A549 (cell line): ENCODE results near the gene SEPTIN10. TPM values are rescaled to one million over a fixed set of nuclear protein-coding genes. Genes with fewer than 3 reads are reported as not detected.

Experiments used
- ATAC-seq, 2 experiments: fragments of 200-7000 bp in 1 of 2; fragments of >200 bp in 1 of 2; cut with Nextera tagmentation in 1 of 2; cut with Tn5 transposase in 1 of 2; 3 replicates each; pipeline versions ENCODE4 v1.8.0 to v1.9.1; 2018 to 2020; ENCODE audit warnings: mild to moderate bottlenecking in 1 of 2, moderate library complexity in 1 of 2
- CTCF ChIA-PET: fragments of 300-600 bp; sonication (Branson Sonifier 250); formaldehyde crosslinking; extraction: SDS; loops from one replicate; lab custom pipeline; 2021; ENCODE audit warnings: antibody characterized with exemption, inconsistent platforms; lab: Yijun Ruan, JAX
- POLR2A ChIA-PET: fragments of 350-600 bp; formaldehyde crosslinking; extraction: SDS; loops from one replicate; lab custom pipeline; 2021; ENCODE audit warnings: antibody characterized with exemption, inconsistent platforms; lab: Yijun Ruan, JAX
- DNase-seq, 2 experiments: peaks; one replicate each; pipeline versions ENCODE4 v3.0.0 to v3.0.0-alpha.2; 2011 to 2016; ENCODE audit warnings: low read depth in 1 of 2, low spot score in 1 of 2
- FAIRE-seq: peaks from 2 replicates; lab custom pipeline; 2011; peaks lifted over from hg19 to GRCh38; lab: Jason Lieb, UNC
- H3K27ac ChIP-seq, 2 experiments: fragments of >200 bp; sonication (Bioruptor Twin); formaldehyde crosslinking; 3 replicates each; pipeline ENCODE4 v1.5.1; 2016 to 2017
- H3K4me1 ChIP-seq: fragments of >200 bp; sonication (Bioruptor Twin); formaldehyde crosslinking; 3 replicates; pipeline ENCODE4 v1.6.1; 2016
- H3K4me2 ChIP-seq: fragments of >200 bp; sonication (Bioruptor Twin); formaldehyde crosslinking; 3 replicates; pipeline ENCODE4 v1.6.1; 2016
- H3K4me3 ChIP-seq: fragments of >200 bp; sonication (Bioruptor Twin); formaldehyde crosslinking; 3 replicates; pipeline ENCODE4 v1.5.1; 2016
- H3K9me3 ChIP-seq: fragments of >200 bp; sonication (Bioruptor Twin); formaldehyde crosslinking; 3 replicates; pipeline ENCODE4 v1.6.1; 2016
- BHLHE40 ChIP-seq: IDR thresholded peaks from 2 replicates; pipeline ENCODE4 v1.6.1; 2012; ENCODE audit warnings: low read depth, low read length, inconsistent platforms
- CBX8 ChIP-seq: fragments of 200-600 bp; sonication (generic); IDR thresholded peaks from 2 replicates; pipeline ENCODE4 v1.6.1; 2016
- EHF ChIP-seq: fragments of 250-450 bp; sonication (Bioruptor Pico); IDR thresholded peaks from 2 replicates; pipeline ENCODE4 v1.5.0; 2020; ENCODE audit warnings: mild to moderate bottlenecking
- ELK1 ChIP-seq: fragments of 150-350 bp; IDR thresholded peaks from 2 replicates; pipeline ENCODE4 v1.6.1; 2014; ENCODE audit warnings: low read depth, mild to moderate bottlenecking, low read length
- EP300 ChIP-seq, 2 experiments: fragments of >200 bp; sonication (Bioruptor Twin); formaldehyde crosslinking; IDR thresholded peaks; 2 replicates in 1 of 2; 3 replicates in 1 of 2; pipeline ENCODE4 v1.6.1; 2016 to 2017
- HDAC2 ChIP-seq: fragments of 200-600 bp; sonication (generic); IDR thresholded peaks from 2 replicates; pipeline ENCODE4 v1.6.1; 2016
- HOXA7 ChIP-seq: fragments of 250-450 bp; sonication (Bioruptor Pico); IDR thresholded peaks from 2 replicates; pipeline ENCODE4 v1.5.0; 2020; ENCODE audit warnings: mild to moderate bottlenecking, moderate library complexity
- HOXB5 ChIP-seq: fragments of 250-450 bp; sonication (Bioruptor Pico); IDR thresholded peaks from 2 replicates; pipeline ENCODE4 v1.5.0; 2020; ENCODE audit warnings: mild to moderate bottlenecking, moderate library complexity
- KDM1A ChIP-seq: fragments of 200-600 bp; sonication (generic); IDR thresholded peaks from 2 replicates; pipeline ENCODE4 v1.6.1; 2016; ENCODE audit warnings: low read depth, mild to moderate bottlenecking
- MAFK ChIP-seq: fragments of 450-650 bp; IDR thresholded peaks from 2 replicates; pipeline ENCODE4 v1.6.1; 2014; ENCODE audit not compliant: partially characterized antibody
- MAZ ChIP-seq: fragments of 150-350 bp; IDR thresholded peaks from 2 replicates; pipeline ENCODE4 v1.6.1; 2014; ENCODE audit warnings: antibody characterized with exemption, low read depth, low read length, borderline replicate concordance
- NPAS2 ChIP-seq: fragments of 250-450 bp; sonication (Bioruptor Pico); IDR thresholded peaks from 2 replicates; pipeline ENCODE4 v1.8.0; 2022; ENCODE audit warnings: mild to moderate bottlenecking, moderate library complexity, borderline replicate concordance
- POLR2AphosphoS2 ChIP-seq: conservative IDR thresholded peaks from 2 replicates; pipeline ENCODE4 v1.6.1; 2012; ENCODE audit warnings: low read length, improper control_type of control experiment, inconsistent platforms
- SMC3 ChIP-seq: fragments of >200 bp; sonication (Bioruptor Twin); formaldehyde crosslinking; IDR thresholded peaks from 3 replicates; pipeline ENCODE4 v1.6.1; 2018; ENCODE audit warnings: inconsistent platforms
- USF2 ChIP-seq: fragments of 450-650 bp; IDR thresholded peaks from 2 replicates; pipeline ENCODE4 v1.6.1; 2014; ENCODE audit warnings: antibody characterized with exemption
- ZC3H11A ChIP-seq: fragments of 450-650 bp; IDR thresholded peaks from 2 replicates; pipeline ENCODE4 v1.6.1; 2014; ENCODE audit warnings: antibody characterized with exemption, mild to moderate bottlenecking
- ZFP36 ChIP-seq: fragments of 450-650 bp; IDR thresholded peaks from 2 replicates; pipeline ENCODE4 v1.6.1; 2014; ENCODE audit warnings: borderline replicate concordance; ENCODE audit not compliant: partially characterized antibody
- WGBS: methylation state at CpG from one replicate; pipeline ENCODE4 v1.1.6; 2017; ENCODE audit errors: missing lambda C conversion rate; 5-methylcytosine and 5-hydroxymethylcytosine counted together
- polyA plus RNA-seq, 4 experiments: library from polyadenylated mRNA; depleted of rRNA in 3 of 4; stranded (reverse); fragments of >200 nt; fragmentation: RNase III in 1 of 4; extraction: RNeasy Plus Mini Kit Qiagen cat#74134 plus additional on column Dnase treatment in 1 of 4; gene quantifications; 2 replicates in 3 of 4; 3 replicates in 1 of 4; pipeline ENCODE4 v1.2.3, GENCODE V29; 2011 to 2017
- TF ChIP-seq, protein P1 (sequence below): fragments of >200 bp; sonication (Bioruptor Twin); formaldehyde crosslinking; IDR thresholded peaks from 2 replicates; pipeline ENCODE4 v1.6.1; 2016
- TF ChIP-seq, protein P2 (sequence below): fragments of >200 bp; sonication (Bioruptor Twin); formaldehyde crosslinking; IDR thresholded peaks from 3 replicates; pipeline ENCODE4 v1.5.1; 2016

Gene SEPTIN10
- polyA plus RNA-seq, 2 of the 4 experiments (the other 2 are of a cell fraction), result 87.6 to 95.0 TPM

- no peak for ATAC-seq
- Histone ChIP-seq H3K27ac (no peak overlapping the region), H3K4me3 (no peak overlapping the region), H3K4me2 (no peak overlapping the region), H3K9me3 (no peaks in the 10 kb centered on the region), H3K4me1 (no peaks in the 10 kb centered on the region)
- DNase-seq, result no peak
- TF ChIP-seq HOXB5 (CRISPR knock-in tag) (no peak), USF2 (no peak), HOXA7 (CRISPR knock-in tag) (no peak), SMC3 (no peak), MAFK (no peak), MAZ (no peak), ZFP36 (no peak)
- TF ChIP-seq, protein P1, sequence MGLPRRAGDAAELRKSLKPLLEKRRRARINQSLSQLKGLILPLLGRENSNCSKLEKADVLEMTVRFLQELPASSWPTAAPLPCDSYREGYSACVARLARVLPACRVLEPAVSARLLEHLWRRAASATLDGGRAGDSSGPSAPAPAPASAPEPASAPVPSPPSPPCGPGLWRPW, result no peak
- TF ChIP-seq, protein P2, sequence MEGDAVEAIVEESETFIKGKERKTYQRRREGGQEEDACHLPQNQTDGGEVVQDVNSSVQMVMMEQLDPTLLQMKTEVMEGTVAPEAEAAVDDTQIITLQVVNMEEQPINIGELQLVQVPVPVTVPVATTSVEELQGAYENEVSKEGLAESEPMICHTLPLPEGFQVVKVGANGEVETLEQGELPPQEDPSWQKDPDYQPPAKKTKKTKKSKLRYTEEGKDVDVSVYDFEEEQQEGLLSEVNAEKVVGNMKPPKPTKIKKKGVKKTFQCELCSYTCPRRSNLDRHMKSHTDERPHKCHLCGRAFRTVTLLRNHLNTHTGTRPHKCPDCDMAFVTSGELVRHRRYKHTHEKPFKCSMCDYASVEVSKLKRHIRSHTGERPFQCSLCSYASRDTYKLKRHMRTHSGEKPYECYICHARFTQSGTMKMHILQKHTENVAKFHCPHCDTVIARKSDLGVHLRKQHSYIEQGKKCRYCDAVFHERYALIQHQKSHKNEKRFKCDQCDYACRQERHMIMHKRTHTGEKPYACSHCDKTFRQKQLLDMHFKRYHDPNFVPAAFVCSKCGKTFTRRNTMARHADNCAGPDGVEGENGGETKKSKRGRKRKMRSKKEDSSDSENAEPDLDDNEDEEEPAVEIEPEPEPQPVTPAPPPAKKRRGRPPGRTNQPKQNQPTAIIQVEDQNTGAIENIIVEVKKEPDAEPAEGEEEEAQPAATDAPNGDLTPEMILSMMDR, result no peak
- CTCF ChIA-PET, result interaction anchor here (0.6 kb wide), 1 partner anchor 82 kb away, joined by 3 read pairs; no protein-coding TSS in a partner anchor
- FAIRE-seq, result no peak
- WGBS, result 33% methylated on average over 5 of the region's 5 CpGs
- POLR2A ChIA-PET, result no interaction called here
Measured at GRCh38 chr2:109503191-109503590, 110.6 kb downstream of the SEPTIN10 start.

GRCh38 chr2:109501461-109501860, 112.3 kb downstream of the SEPTIN10 start:
- TF ChIP-seq EHF (CRISPR knock-in tag) (no peak), POLR2AphosphoS2 (no peak), NPAS2 (no peak), HOXB5 (CRISPR knock-in tag) (no peak), HOXA7 (CRISPR knock-in tag) (no peak), KDM1A (no peak), ELK1 (no peak), CBX8 (no peak)
- no peak overlapping the region for H3K4me2 ChIP-seq
- POLR2A ChIA-PET, result no interaction called here
- FAIRE-seq (no peak), ATAC-seq (no peak), DNase-seq (no peak)
- 65% methylated on average over 19 of the region's 21 CpGs for WGBS
- H3K9me3 ChIP-seq, result no peaks in the 10 kb centered on the region
- CTCF ChIA-PET, result interaction anchor here (3.4 kb wide), 2 partner anchors 9 to 373 kb away, joined by 11 to 33 read pairs; partner anchors contain the start of gene SH3RF3
- H3K4me3 ChIP-seq, result no peak overlapping the region
- H3K27ac ChIP-seq, result no peak overlapping the region
- no peaks in the 10 kb centered on the region for H3K4me1 ChIP-seq

- Histone ChIP-seq H3K4me2 (no peak overlapping the region), H3K9me3 (no peaks in the 10 kb centered on the region), H3K4me3 (no peak overlapping the region), H3K4me1 (no peaks in the 10 kb centered on the region), H3K27ac (no peak overlapping the region)
- ChIA-PET CTCF (interaction anchor here (3.4 kb wide), 2 partner anchors 9 to 373 kb away, joined by 11 to 33 read pairs; partner anchors contain the start of gene SH3RF3), POLR2A (no interaction called here)
- DNase-seq (no peak), ATAC-seq (0 out of 6 replicates have a peak, but pooled peaks of 1 of the 2 experiments have one; percentile 25), FAIRE-seq (no peak)
- WGBS, result 49% methylated on average over 8 of the region's 8 CpGs
- no peak for TF ChIP-seq EP300 (IDR thresholded peaks at IDR 0.05)
- no peak for TF ChIP-seq HDAC2
- TF ChIP-seq ZC3H11A, result no peak
- no peak for TF ChIP-seq BHLHE40
- no peak for TF ChIP-seq KDM1A
Measured at GRCh38 chr2:109500910-109501309, 112.9 kb downstream of the SEPTIN10 start.
